MCF 10A (cell line): ENCODE results near the gene ADARB2. TPM values are rescaled to one million over a fixed set of nuclear protein-coding genes. Genes with fewer than 3 reads are reported as not detected.

Experiments
- BruUV-seq: library from RNA; stranded (reverse); fragments of 400-500 nt; replicated peaks from 2 replicates; lab custom pipeline; 2021; lab: Mats Ljungman, UMichigan
- CTCF ChIA-PET: fragments of 300-600 bp; sonication (Branson Sonifier 250); formaldehyde crosslinking; extraction: SDS; loops from one replicate; lab custom pipeline; 2021; ENCODE audit warnings: antibody characterized with exemption, inconsistent platforms; lab: Yijun Ruan, JAX
- POLR2A ChIA-PET: fragments of 300-600, 350-650 bp; sonication (Branson Sonifier 250); formaldehyde crosslinking; extraction: SDS; loops from one replicate; lab custom pipeline; 2020; ENCODE audit warnings: antibody characterized with exemption, inconsistent platforms; lab: Yijun Ruan, JAX
- DNase-seq: peaks from one replicate; pipeline ENCODE4 v3.0.0-alpha.2; 2018; ENCODE audit not compliant: unreplicated experiment
- H3K27ac Mint-ChIP-seq: one replicate; pipeline ENCODE4 v1.8.0; 2022; ENCODE audit warnings: mild to moderate bottlenecking, low read depth, mixed read lengths; ENCODE audit not compliant: unreplicated experiment
- H3K27me3 Mint-ChIP-seq: one replicate; pipeline ENCODE4 v1.8.0; 2022; ENCODE audit warnings: mixed read lengths; ENCODE audit not compliant: insufficient read depth, unreplicated experiment
- H3K36me3 Mint-ChIP-seq: one replicate; pipeline ENCODE4 v1.8.0; 2022; ENCODE audit warnings: mild to moderate bottlenecking, moderate library complexity, mixed read lengths; ENCODE audit not compliant: insufficient read depth, unreplicated experiment
- H3K4me1 Mint-ChIP-seq: one replicate; pipeline ENCODE4 v1.8.0; 2022; ENCODE audit warnings: mixed read lengths; ENCODE audit not compliant: insufficient read depth, unreplicated experiment
- H3K4me3 Mint-ChIP-seq: one replicate; pipeline ENCODE4 v1.8.0; 2022; ENCODE audit warnings: mild to moderate bottlenecking, moderate library complexity, mixed read lengths; ENCODE audit not compliant: unreplicated experiment
- H3K9me3 Mint-ChIP-seq: one replicate; pipeline ENCODE4 v1.8.0; 2022; ENCODE audit warnings: mixed read lengths; ENCODE audit not compliant: unreplicated experiment
- intact Hi-C: fragments of 100-400 bp; cut with micrococcal nuclease; formaldehyde crosslinking; loops from 2 replicates; pipeline ENCODE4 v1.14.1; 2022
- total RNA-seq: library from RNA; stranded (reverse); gene quantifications from 2 replicates; pipeline ENCODE4 v1.2.3, GENCODE V29; 2022
- TF ChIP-seq, protein P1 (sequence below): fragments of 200-600 bp; IDR thresholded peaks from one replicate; pipeline ENCODE4 v1.8.0; 2022; ENCODE audit warnings: antibody characterized with exemption, mild to moderate bottlenecking; ENCODE audit not compliant: unreplicated experiment

ADARB2 gene
- total RNA-seq, 1 experiment from 2014 or later: 0.96 TPM

GRCh38 chr10:1660815-1661214 is 76.5 kb downstream of the ADARB2 start:
- no peaks in the 10 kb centered on the region for H3K27me3 Mint-ChIP-seq
- no peaks in the 10 kb centered on the region for H3K9me3 Mint-ChIP-seq
- POLR2A ChIA-PET: no interaction called here
- no peaks in the 10 kb centered on the region for H3K36me3 Mint-ChIP-seq
- TF ChIP-seq, protein P1, sequence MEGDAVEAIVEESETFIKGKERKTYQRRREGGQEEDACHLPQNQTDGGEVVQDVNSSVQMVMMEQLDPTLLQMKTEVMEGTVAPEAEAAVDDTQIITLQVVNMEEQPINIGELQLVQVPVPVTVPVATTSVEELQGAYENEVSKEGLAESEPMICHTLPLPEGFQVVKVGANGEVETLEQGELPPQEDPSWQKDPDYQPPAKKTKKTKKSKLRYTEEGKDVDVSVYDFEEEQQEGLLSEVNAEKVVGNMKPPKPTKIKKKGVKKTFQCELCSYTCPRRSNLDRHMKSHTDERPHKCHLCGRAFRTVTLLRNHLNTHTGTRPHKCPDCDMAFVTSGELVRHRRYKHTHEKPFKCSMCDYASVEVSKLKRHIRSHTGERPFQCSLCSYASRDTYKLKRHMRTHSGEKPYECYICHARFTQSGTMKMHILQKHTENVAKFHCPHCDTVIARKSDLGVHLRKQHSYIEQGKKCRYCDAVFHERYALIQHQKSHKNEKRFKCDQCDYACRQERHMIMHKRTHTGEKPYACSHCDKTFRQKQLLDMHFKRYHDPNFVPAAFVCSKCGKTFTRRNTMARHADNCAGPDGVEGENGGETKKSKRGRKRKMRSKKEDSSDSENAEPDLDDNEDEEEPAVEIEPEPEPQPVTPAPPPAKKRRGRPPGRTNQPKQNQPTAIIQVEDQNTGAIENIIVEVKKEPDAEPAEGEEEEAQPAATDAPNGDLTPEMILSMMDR: no peak
- H3K27ac Mint-ChIP-seq: no peak overlapping the region
- CTCF ChIA-PET: no interaction called here
- intact Hi-C loops: no loop called here
- DNase-seq: no peak
- no TSS peak for BruUV-seq
- no peaks in the 10 kb centered on the region for H3K4me1 Mint-ChIP-seq
- H3K4me3 Mint-ChIP-seq: no peak overlapping the region

- no peaks in the 10 kb centered on the region for H3K27me3 Mint-ChIP-seq
- no peak overlapping the region for H3K27ac Mint-ChIP-seq
- no peak overlapping the region for H3K4me3 Mint-ChIP-seq
- BruUV-seq: no TSS peak
- H3K9me3 Mint-ChIP-seq: no peaks in the 10 kb centered on the region
- POLR2A ChIA-PET: no interaction called here
- H3K4me1 Mint-ChIP-seq: no peaks in the 10 kb centered on the region
- TF ChIP-seq, protein P1: no peak
- CTCF ChIA-PET: no interaction called here
- H3K36me3 Mint-ChIP-seq: no peaks in the 10 kb centered on the region
- intact Hi-C loops: no loop called here
- DNase-seq: no peak
Observed at GRCh38 chr10:1660386-1660785, 76.9 kb downstream of the ADARB2 start.

- POLR2A ChIA-PET: no interaction called here
- CTCF ChIA-PET: interaction anchor here (0.6 kb wide), 1 partner anchor 1038 kb away, joined by 3 read pairs; no protein-coding TSS in a partner anchor
- Mint-ChIP-seq H3K27me3 (no peaks in the 10 kb centered on the region), H3K9me3 (no peaks in the 10 kb centered on the region), H3K4me3 (no peak overlapping the region), H3K27ac (no peak overlapping the region), H3K36me3 (peaks cover 4% of the 10 kb centered on the region), H3K4me1 (no peaks in the 10 kb centered on the region)
- BruUV-seq: no TSS peak
- no peak for DNase-seq
- TF ChIP-seq, protein P1: no peak
- intact Hi-C loops: no loop called here
Observed at GRCh38 chr10:1659221-1659791, 78.0 kb downstream of the ADARB2 start.

DNA sequence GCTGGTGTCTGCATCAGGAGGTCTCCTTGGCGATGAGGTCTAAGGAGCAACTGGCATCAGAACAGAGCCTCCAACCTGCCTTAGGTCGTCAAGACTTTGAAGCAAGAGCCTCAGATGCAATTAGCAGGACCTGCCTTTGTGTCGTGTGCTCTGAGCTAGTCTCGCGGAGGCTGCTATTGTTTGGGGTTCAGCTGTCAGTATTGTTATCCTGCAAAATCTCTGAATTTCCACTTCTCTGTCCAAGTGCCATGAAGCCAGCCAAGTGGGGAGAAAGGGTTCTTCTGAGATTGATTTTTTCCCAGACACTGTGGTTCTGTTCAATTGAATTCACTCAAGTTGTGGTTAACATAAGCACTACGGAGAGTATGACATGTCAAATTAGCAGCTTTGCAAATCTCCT is 78.7 kb downstream of the ADARB2 start:
- no peak for DNase-seq
- H3K27me3 Mint-ChIP-seq: no peaks in the 10 kb centered on the region
- ChIA-PET CTCF (interaction anchor here (0.8 kb wide), 1 partner anchor 1773 kb away, joined by 5 read pairs; no protein-coding TSS in a partner anchor), POLR2A (no interaction called here)
- H3K4me3 Mint-ChIP-seq: no peak overlapping the region
- peaks cover 4% of the 10 kb centered on the region for H3K36me3 Mint-ChIP-seq
- no peaks in the 10 kb centered on the region for H3K4me1 Mint-ChIP-seq
- H3K27ac Mint-ChIP-seq: no peak overlapping the region
- BruUV-seq: no TSS peak
- intact Hi-C loops: no loop called here
- TF ChIP-seq, protein P1: no peak
- no peaks in the 10 kb centered on the region for H3K9me3 Mint-ChIP-seq
